ENCODE measurements around the gene FRK.
"Not testable (repeated sequence)": the region's sequence is repeated elsewhere in the genome, so short reads cannot be mapped to it uniquely, and the experiment has no call there.

FRK gene

DNA sequence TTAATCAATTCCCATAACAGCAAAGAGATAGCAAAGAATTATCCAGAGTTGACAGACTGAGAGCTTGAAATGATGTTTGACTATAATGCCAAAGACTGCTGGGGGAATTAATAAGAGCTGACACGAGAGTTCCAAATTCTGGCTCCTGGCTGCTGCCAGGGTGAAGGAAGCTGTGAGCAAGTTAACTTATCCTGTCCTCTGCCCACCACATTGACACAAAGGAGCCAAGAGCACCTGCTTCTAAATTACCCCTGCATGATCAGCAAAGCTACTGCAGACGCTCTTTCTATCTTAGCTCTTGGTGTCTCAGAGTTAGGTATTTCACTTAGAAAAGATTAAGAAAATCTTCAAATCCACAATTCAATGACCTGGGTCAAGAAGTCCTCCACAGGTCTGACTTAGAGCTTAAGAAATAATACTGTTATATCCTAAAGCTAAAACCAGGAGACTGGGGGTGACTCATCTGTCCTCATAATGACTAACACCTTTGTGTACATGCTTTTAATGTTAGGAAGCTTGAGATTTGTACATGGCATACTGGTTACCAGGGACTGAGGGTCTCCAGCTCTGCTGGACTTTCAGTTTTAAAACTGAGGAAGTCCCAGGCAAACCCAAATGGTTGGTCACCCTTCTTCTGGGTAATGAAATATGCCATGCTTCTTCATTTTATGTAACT lies 13.2 kb upstream of the FRK start:
- DNase-seq (ENCODE audit: low spot score) = peak; percentile 13

DNA sequence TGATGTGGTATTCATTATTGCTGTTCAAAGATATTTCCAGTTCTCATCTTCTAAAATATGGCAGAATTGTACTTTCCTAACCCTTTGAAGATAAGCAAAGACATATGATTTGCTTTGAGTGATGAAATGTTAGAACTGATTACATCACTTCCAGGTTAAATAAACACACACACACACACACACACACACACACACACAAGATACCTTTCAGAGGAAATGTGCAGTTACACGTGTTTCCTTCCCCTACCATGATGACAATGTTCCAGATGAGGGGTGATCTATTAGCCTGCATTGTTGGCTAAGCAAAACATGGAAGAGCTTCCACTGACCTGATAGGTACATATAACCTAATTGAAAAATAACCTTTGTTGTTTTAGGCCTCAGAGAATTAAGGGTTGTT lies 11.7 kb upstream of the FRK start:
- no peak for DNase-seq (ENCODE audit: low spot score)

DNA sequence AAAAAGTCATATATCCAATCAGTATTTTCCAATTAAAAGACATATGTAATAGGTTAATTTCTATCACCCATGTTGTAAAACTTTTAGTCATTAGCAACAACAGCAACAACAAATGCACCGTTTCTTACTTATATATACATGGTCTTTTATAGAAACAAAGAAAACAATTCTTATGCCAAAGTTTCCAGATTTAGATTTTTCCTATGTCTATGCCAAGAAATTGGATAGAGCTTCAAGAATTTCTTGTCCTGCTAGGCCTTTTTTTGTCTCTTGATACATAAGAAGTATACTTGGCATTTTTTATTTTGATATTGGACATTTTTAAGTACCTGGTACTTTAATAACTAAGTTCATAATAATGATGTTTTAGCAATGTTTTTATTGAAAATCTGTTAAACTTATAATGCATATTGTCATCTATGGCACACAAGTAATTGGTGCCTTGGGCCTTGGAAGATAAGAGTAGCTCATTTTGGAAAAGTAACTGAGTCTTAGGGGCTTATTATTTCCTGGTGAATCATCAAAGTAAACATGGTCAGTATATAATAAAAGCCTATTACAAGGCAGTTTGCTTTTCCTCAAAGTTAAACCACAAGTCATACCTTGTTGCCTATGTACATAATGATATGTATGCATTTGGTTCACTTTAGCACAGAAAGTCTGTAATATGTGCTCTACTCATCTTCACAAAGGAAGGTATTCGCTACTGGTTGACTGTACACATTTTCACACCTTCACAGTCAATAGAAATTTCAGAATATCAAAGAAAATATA lies 10.1 kb upstream of the FRK start:
- no peak for DNase-seq (ENCODE audit: low spot score)

DNA sequence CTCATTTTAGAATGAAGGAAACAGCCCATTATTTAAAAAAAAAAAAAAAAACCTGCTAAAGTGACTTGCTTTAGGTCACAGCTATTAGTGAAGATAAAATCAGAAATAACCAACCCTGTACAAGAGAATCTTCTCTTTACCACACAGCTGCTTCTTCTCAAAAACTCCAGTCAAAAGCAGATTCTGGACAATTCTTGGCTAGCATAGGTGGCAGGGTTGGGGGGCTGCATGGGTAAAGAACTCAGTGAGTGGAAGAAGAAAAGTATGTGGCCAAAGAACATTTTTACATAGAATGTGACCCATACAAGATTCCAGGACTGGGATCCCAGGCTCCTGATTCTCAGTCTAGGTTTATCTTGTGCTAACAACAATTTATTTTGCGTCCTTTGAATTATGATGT lies 9.4 kb upstream of the FRK start:
- DNase-seq (ENCODE audit: low spot score) = no peak

DNA sequence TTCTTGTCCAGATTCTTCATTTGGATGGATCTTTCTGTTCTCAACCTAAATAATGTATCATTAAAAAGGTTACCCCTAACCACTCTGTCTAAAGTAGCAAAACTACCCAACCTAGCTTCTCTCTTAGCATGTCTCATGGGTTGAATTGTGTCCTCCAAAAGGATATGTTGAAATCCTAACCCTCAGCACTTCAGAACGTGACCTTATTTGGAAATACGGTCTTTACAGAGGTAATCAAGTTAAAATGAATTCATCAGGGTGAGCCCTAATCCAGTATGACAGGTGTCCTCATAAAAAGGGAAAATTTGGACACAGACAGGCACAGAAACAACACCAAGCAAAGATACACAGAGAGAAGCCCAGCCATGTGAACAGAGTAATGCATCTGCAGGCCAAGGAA lies 6.1 kb upstream of the FRK start:
- DNase-seq (ENCODE audit: low spot score) = no peak

DNA sequence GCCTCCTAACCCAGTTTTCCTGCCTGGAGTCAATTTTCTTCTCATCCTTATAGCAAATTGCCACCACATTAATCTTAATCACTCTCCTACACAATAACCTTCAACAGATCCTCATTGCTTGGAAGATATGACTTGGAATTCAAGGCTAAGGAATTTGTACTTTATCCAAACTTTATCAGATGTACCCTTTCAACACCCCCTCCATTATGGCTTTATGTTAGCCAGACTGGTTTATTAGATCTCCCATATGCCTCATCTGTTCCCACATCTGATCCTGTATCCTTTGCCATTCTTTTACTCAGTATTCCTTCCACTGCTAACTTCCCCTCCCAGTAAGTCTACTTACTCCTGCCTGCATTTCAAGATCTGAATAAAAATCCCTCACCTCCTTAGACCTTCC lies 4.0 kb upstream of the FRK start:
- no peak for DNase-seq (ENCODE audit: low spot score)

DNA sequence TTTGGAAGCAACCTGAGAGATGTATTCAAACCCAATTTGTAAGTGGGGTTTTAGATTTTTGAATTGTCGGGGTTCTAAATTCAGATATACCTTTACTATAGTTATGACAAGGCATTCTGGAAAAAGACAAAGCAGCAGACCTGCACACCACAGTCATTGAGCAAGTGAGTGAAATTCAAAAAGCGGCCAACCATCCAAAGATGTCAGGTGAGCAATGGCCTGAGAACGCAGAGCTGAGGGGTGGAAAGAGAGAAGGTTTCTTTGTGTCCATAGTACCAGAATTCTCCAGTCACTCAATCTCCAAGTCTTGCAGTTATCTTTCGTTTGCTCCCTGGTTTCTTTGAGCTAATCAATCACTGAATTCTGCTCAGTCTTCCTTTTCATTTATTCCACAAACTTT lies 1.8 kb upstream of the FRK start:
- no peak for DNase-seq (ENCODE audit: low spot score)

DNA sequence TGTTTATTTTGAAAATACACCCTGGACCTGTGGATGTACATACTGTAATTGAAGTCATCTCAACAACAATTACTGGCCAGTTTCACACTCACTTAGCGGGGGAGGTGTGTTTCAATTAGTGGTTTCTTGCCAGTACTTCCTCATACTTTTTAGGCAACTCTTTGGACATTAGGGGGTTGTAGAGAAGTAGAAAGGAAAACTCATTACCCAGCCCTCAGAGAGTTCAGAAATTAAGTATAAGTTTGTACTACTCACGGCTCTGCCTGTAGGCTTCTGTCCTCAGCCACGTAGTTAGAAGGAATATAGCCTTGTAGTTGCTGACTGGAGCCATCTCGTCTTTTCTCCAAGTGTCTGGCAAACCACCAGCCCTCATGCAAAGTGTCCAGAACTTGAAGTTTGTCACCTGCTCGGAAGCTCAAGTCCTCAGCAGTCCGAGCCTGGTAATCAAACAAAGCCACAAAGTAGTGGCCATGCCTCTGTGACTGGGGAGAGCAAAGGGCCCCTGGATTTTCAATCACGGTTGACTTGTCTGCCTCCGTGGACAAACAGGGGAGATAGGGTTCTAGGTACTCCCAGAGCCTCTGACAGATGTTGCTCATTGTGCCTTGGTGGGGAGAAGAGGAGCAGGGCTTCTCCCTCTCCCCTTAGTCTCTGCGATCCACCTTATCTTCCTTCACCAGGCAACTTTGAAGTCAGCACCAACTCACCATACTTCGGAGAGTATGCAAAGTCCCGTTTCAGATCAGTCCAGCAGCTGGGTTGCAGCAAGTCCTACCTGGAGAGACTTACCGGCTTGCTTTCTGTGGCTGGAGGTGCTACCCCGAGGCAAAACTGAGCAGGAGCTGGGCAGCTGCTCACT lies 749 bp downstream of the FRK start:
- DNase-seq (ENCODE audit: low spot score) = peak; percentile 9

DNA sequence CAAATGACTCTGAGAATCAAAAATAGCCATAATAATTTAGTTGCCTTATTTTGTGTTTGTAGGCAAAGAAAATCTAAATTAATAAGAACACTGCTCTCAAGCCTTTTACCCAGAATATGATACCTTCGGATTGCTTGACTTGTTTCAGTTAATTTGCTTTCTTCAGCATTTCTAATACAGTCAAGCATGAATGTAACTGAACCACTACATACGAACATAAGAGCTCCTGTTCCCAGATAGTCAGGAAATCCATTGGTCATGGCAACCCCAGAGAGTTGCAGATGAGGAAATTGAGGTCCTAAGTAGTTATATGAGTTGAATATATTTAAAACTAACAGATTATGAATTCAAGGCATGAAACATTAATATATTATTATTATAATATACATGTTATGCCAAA lies 2.9 kb downstream of the FRK start:
- DNase-seq (ENCODE audit: low spot score) = no peak

DNA sequence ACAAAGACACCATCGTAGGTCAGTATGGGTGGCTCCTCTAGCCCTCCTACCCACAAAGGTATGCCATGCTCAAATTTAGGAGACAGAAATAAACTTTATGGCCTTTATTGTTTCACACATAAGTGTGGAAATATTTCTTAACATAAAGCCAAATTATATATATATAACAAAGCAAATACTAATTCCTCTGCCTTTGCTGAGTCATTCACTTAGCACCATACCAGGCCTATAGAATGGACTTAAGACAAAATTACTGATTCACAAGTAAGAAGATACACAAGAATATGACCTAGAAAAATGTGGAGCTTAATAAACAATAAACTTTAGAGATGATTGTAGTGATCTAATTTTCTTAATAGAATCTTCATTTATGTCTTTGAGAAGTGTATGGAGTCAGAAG lies 5.2 kb downstream of the FRK start:
- DNase-seq (ENCODE audit: low spot score) = no peak

DNA sequence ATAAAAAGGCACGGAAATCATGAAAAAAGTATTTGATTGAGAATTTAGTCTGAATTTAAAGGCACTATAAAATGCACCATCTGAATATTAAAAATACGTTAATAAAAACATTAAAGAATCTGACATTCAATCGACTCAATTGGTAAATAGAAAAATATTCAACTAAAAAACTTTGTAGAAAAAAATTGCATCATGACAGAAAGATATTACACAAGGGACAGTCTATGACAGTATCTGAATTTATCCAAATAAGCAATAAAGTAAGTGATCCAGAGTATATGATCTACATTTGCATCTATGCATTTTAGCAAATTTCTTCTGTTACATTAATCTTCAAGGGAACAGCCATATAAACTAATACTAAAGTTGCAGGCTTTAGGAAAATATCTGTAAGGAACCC lies 9.4 kb downstream of the FRK start:
- no peak for DNase-seq (ENCODE audit: low spot score)

DNA sequence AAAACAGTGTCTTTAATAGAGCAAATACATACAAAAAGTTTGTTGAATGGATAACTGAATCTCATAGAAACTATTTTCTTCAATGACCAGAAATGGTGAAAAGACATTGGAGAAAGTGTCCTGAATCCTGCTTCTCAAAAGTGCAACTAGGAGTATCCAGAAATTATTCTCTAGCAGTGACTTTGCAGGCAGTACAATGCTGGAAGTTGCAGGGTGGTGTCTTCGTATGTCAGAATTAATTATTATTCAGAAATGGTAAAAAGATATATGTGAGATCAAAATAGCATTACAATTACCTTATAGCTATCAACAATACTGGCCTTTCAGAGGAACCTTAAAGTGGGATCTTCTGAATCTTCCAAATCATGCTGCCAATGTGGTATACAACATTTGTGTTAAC lies 10.0 kb downstream of the FRK start:
- DNase-seq (ENCODE audit: low spot score) = no peak

DNA sequence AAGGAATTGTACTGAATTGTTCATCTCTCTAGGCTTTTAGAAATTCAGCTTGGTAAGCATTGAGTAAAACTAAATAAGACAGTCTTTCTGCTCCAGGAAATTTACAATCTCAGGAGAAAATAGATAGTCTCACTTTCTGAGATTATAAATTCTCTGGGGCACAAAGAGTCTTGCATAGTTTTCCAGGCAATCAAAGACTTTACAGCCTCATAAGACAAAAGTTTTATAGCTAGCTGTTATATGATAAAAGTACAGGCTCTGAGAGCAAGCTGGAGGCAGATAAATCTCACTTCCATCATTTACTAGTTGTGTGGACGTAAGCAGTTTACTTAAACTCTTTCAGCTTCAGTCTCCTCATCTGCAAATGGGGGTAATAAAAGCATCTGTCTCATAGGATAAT lies 11.4 kb downstream of the FRK start:
- DNase-seq (ENCODE audit: low spot score) = no peak

DNA sequence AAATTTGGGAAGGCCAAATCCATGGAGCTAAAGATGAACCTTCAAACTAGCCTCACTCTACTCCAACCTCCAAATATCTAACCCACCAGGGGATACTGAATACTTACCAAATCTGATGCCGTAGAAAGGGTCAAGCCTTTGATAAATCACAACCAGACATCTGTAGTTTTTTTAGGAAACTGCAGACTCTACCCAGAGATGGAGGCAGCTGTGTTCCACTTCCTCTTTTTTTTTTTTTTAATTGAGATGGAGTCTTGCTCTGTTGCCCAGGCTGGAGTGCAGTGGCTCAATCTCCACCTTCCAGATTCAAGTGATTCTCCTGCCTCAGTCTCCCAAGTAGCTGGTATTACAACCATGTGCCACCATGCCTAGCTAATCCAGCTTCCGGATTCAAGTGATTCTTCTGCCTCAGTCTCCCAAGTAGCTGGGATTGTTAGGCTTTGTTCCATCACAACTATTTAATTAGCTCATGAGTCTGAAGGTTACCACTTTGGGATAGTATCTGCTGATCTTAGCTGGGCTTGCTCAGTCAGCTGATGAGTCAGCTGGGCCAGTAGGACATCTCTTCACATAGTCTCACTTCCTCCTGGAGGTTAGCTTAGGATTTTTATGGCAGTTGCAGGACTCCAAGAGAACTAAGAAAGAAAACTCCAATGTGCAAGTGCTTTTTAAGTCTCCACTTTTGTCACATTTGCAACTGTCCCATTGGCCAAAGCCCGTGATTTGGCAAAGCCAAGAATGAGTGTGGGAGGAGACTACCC lies 13.3 kb downstream of the FRK start:
- DNase-seq (ENCODE audit: low spot score) = peak; percentile 36

DNA sequence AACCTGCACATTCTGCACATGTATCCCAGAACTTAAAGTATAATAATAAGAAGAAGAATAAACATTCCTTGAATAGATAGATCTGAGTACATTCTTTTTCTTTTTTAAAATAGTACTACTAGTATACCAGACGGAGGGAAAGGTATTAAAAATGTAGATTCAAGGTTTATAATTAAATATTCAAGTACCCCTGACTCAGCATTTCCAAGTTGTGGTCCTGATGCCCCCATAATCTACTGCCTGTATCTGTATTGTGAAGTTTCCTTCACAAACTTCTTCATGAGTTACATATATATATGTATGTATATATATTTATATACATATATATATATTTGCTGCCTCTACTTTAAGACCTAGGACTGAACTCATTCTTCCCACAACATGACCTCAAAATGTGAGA lies 14.0 kb downstream of the FRK start:
- no peak for DNase-seq (ENCODE audit: low spot score)

DNA sequence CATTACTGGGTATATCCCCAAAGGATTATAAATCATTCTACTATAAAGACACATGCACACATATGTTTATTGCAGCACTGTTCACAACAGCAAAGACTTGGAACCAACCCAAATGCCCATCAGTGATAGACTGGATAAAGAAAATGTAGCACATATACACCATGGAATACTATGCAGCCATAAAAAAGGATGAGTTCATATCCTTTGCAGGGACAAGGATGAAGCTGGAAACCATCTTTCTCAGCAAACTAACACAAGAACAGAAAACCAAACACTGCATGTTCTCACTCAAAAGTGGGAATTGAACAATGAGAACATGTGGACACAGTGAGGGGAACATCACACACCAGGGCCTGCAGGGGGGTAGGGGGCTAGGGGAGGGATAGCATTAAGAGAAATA lies 14.4 kb downstream of the FRK start:
- not testable (repeated sequence) for DNase-seq (ENCODE audit: low spot score)

DNA sequence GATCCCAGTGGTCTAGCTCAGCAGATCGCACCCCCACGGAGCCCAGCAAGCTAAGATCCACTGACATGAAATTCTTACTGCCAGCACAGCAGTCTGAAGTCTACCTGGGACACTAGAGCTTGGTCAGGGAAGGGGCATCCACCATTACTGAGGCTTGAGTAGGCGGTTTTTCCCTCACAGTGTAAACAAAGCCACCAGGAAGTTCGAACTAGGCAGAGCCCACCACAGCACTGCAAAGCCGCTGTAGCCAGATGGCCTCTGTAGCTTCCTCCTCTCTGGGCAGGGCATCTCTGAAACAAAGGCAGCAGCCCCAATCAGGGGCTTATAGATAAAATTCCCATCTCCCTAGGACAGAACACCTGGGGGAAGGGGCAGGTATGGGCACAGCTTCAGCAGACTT lies 18.8 kb downstream of the FRK start:
- DNase-seq (ENCODE audit: low spot score) = no peak

DNA sequence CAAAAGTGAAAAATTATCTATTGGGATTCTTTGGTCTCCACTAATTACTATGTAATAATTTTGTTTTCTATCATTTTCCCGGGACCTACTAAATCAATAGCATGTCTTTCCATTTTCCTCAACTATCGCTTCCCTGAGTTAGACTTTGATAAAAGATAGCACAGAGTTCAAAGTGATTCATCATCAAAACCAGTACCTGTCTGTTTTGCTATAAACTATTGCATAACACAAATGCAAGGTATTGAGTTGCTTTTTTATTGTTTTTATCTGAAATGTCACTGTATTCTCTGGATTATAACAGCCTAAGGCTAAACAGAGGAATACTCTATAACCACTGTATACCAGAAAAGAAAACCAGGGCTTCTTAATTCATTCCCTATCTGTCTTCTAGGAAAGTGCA lies 19.7 kb downstream of the FRK start:
- no peak for DNase-seq (ENCODE audit: low spot score)

DNA sequence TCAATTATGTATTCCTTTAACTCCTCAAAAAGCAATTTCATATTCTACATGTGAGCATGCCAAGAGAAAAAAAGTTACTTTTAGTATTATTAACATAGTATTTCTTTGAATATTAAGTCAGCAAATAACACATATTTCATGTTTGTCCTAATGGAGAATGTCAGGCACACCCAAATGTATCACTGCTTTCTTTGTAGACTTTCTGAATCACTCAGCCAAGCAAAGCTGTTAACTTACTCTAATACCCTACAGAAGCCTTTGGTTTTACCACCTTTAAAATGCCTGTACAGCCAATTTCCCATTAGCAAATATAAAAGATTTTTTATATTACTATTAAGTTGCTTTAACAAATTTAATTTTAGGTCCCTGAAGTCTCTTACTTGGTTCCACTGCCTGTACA lies 23.8 kb downstream of the FRK start:
- DNase-seq (ENCODE audit: low spot score) = no peak

DNA sequence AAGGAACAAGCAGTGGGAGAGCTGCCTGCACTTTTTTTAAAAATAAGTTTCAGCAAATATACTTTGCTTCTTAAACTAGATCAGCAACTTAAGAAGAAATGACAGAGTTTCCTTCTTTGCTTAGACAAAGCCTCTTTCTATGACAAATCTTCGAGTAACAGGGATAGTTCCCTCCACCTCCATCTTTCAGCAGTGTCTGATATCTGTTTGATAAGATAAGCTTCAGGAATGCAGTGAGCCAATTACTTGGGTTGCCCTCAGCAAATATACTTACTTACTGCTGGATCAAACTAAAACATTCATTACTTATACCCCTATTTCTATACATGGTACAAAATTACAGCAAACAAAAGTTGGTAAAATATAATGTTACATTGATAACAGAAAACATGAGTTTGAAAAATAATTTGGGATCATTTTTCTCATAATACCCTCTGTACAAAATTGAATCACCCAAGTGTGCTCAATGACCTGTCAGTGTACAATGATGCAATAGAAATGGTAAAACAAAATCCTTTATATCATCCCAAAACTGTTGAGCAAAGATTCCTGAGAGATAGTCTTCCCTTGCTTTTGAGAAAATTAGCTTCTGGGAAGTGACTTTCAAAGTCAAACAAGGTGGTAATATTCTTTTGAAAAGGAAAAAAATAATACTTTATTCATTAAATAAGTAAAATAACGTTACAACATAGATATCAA lies 24.5 kb downstream of the FRK start:
- DNase-seq (ENCODE audit: low spot score) = no peak

DNA sequence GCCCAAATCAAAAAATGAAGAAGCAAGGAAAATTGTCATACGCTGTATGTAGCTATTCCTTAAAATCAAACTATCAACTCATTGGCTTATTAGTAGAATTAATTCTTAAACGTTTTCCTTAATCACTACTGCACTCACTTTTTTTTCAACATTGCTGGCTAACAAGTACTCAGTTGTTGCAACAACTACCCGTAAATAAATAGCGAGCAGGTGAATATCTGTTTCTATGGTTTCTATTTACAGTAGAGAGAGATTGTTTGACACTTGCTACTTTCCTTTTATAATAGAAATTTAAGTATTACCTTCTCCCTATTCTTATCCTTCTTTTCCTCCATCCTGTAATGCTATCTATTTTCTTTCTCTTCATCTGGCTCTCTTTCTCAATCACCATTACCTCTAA lies 25.1 kb downstream of the FRK start:
- no peak for DNase-seq (ENCODE audit: low spot score)

DNA sequence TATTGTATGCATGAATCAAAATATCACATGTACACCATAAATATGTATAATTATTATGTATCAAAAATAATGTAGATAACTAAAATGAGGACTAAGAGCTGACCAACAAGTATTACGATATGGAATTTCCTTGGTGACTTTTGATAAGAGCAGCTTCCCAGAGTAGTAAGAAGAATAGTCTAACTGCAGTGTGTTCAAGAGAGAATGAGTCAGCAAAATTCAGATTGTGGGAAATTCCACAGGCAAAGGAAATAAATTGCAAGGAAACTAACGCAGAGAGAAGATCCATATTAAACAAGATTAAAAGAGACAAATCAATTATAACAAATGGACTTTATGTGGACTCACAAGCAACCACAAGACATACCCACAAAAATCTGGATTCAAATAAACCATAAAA lies 26.4 kb downstream of the FRK start:
- peak; percentile 31 for DNase-seq (ENCODE audit: low spot score)
